ENCODE measurements around the gene FBXO41.

Gene FBXO41

DNA sequence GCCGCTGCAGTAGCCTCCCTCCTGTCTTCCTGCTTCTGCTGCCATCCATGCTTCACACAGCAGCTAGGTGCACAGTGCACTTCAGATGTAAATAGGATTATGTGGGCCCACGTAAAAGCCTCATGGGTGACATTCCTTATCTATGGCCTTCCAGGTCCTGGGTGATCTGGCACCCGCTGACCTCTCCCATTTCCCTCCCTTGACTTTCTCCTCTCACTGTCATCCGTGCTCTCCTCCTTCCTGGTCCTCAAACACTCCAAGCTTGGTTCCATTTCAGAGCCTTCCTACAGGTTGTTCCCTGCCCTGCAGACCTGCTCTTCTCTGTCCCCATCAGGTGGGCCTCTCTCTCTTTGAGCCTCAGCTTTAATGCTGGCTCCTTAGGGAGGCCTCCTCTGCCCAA is 74.3 kb downstream of the FBXO41 start:
- no peak for DNase-seq

DNA sequence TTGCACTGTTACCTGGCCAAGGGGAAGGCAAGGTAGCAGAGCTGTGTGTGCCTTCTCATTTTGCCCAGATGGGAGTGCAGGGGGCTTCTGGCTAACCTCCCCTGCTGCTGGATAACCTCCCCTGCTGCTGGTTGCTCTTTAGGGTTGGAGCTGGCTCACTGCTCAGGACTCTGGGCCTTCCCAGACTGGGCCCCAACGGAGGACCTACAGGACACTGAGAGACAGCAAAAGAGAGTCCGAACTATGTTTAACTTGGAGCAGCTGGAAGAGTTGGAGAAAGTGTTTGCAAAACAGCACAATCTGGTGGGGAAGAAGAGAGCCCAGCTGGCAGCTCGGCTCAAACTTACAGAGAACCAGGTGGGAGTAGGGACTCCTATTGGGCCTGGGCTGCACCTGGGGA is 76.0 kb downstream of the FBXO41 start:
- no peak for DNase-seq

DNA sequence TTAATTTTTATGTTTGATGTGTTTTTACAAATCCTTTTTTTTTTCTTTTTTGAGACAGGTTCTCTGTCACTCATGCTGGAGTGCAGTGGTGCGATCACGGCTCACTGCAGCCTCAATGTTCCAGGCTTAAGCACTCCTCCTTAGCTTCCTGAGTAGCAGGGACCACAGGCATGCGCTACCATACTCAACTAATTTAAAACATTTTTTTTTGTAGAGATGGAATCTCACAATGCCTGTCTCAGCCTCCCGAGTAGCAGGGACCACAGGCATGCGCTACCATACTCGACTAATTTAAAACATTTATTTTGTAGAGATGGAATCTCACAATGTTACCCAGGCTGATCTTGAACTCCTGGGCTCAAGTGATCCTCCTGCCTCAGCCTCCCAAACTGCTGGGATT is 78.7 kb downstream of the FBXO41 start:
- DNase-seq: peak; percentile 71
